ENCODE results near the gene GP1BB. TPM values are rescaled to one million over a fixed set of nuclear protein-coding genes. Genes with fewer than 3 reads are reported as not detected.

Gene GP1BB
- total and polyA plus RNA-seq, 2 of the 13 experiments (the other 11 are each of a cell fraction or from before 2014, with no cell fraction given), result not detected

GRCh38 chr22:19704355-19705015, 18.9 kb upstream of the GP1BB start (continued):
- TF ChIP-seq RFX3 (CRISPR knock-in tag; IDR thresholded peaks at IDR 0.05) (peak; percentile 57), SOX13 (IDR thresholded peaks at IDR 0.05) (no peak), SOX13 (CRISPR knock-in tag; conservative IDR thresholded peaks at IDR 0.05 in 1 of 2, IDR thresholded peaks at IDR 0.05 in 1 of 2) (peak in 1 of 2 experiments; percentile 43; a peak in 1 of 4 replicates), GMEB1 (CRISPR knock-in tag; IDR thresholded peaks at IDR 0.05; ENCODE audit: borderline replicate concordance) (no peak), LCORL (IDR thresholded peaks at IDR 0.05) (no peak), LCORL (CRISPR knock-in tag; IDR thresholded peaks at IDR 0.05) (0 out of 2 replicates have a peak, but pooled peaks have one; percentile 39), SOX6 (IDR thresholded peaks at IDR 0.05) (no peak), SOX6 (CRISPR knock-in tag; IDR thresholded peaks at IDR 0.05) (peak; percentile 47; the same call in 1 of the 2 replicates), ATF7 (IDR thresholded peaks at IDR 0.05) (no peak), ATF7 (CRISPR knock-in tag; IDR thresholded peaks at IDR 0.05) (no peak), FOXA3 (CRISPR knock-in tag; IDR thresholded peaks at IDR 0.05) (peak; percentile 60), ZKSCAN1 (IDR thresholded peaks at IDR 0.05; ENCODE audit: low read length) (no peak), HNF4A (CRISPR knock-in tag; IDR thresholded peaks at IDR 0.05) (peak; percentile 39; the same call in 1 of the 2 replicates), ASH2L (IDR thresholded peaks at IDR 0.05; ENCODE audit: insufficient read length, low read depth, low read length) (peak; percentile 15), PAXIP1 (CRISPR knock-in tag; conservative IDR thresholded peaks at IDR 0.05) (peak; percentile 32; the same call in 1 of the 2 replicates), FOXK1 (CRISPR knock-in tag; IDR thresholded peaks at IDR 0.05; ENCODE audit: borderline replicate concordance, low read depth) (peak; percentile 25; the same call in 1 of the 2 replicates), HNRNPL (IDR thresholded peaks at IDR 0.05; ENCODE audit: low read depth, low read length) (no peak), ZNF589 (CRISPR knock-in tag; conservative IDR thresholded peaks at IDR 0.05) (no peak)

Measured in HepG2 (cell line).